Fibroblast of skin of back (primary cell): Measurements from ENCODE around the gene MCTP1.

ENCODE experiments used
- DNase-seq: peaks from one replicate; pipeline ENCODE4 v3.0.0-alpha.2; 2013

Gene MCTP1

GRCh38 chr5:94750681-94751080 is 534.2 kb downstream of the MCTP1 start:
- DNase-seq, result no peak

DNA sequence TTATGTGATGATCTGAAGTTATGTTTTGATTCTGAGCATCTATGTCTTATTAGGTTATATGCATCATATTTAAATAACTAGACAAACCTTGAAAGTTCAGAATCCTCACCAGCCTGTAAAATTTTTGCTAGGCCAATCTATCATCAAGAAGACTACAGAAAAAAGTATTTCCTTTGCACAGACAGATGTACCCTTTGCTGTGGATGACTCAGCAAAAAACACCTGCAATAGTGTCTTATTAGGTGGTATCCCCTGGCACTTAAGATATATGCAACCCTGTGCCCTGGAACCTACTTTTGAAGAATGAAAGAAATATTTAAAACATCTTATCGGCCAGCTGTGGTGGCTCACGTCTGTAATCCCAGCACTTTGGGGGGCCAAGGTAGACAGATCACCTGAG is 535.9 kb downstream of the MCTP1 start:
- DNase-seq, result no peak

- DNase-seq, result no peak
Observed at GRCh38 chr5:94748212-94748611, 536.7 kb downstream of the MCTP1 start.

DNA sequence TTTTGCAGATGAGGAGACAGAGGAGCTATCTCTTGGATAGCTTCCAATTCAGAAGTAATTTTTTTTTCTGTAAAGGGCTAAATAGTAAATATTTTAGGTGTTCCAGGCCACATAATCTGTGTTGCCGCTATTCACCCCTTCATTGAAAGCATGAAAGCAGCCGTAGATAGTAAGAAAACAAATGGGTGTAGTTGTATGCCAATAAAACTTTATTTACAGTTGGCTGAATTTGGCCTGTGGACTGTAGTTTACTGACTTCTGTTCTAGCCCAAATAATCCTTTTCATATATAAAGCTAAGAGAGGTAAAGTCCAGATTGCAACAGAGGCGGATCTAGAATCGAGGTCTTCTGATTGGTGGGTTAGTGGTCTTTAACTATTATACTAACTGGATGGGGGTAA is 537.5 kb downstream of the MCTP1 start:
- DNase-seq, result no peak

GRCh38 chr5:94746731-94747124 is 538.2 kb downstream of the MCTP1 start:
- DNase-seq, result no peak

GRCh38 chr5:94745786-94746730 is 538.8 kb downstream of the MCTP1 start:
- DNase-seq, result no peak

- DNase-seq, result no peak
Observed at GRCh38 chr5:94744906-94745305, 540.0 kb downstream of the MCTP1 start.

DNA sequence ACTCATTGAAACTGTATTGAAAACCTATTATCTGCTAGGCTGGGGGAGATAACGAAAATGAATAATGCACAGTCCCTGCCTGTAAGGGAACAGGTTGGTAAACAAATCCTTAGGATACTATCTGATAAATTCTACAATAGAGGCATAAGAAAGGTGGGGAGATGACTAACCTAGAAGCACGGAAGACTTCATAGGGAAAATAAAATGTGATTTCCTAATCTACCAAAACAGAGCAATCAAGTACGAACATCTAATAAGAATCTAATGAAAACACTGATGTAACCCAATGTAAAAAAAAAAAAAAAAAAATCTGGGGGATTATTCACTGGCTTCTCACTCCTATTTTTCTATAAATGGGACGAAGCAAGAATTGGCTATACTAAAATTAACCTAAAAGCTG is 542.0 kb downstream of the MCTP1 start:
- no peak for DNase-seq

GRCh38 chr5:94740286-94740685 is 544.6 kb downstream of the MCTP1 start:
- no peak for DNase-seq

DNA sequence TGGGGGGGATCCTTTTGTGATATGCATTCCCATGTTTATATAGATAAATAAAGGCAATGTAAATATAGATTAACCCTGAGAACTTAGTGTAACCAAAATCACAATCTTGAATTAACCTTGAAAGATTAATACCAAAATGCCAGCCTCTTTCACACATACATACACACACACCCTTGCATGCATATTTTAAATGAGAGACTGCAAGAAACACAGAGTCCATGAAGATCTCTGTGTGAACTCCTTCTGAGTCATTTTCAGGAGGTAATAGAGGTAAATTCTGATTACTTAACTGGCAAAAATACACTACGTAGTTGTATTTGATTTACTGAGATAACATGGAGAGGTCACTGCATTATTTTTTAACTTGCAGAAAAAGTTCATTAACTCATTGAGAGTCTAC is 548.4 kb downstream of the MCTP1 start:
- DNase-seq, result no peak

- no peak for DNase-seq
Observed at GRCh38 chr5:94731471-94731870, 553.4 kb downstream of the MCTP1 start.

DNA sequence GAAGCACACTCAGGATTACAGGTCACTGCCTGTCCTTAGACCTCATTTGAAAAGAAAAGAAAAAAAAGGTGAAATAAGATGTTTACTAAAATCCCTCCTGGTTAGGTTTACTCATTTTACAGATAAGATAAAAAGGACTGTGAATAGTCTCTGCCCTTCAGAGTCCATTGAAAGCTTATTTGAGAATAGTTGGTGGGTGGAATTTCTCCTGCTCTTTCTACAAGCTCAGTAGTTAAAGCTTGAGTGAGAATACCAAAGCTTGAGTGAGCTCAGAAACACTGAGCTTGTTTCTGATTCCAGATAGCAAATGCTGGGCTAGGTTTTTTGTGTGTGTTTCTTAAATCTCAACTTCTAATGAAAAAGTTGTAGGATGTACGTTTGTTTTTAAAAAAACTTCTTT is 559.8 kb downstream of the MCTP1 start:
- DNase-seq, result no peak

- no peak for DNase-seq
Observed at GRCh38 chr5:94715768-94716167, 569.1 kb downstream of the MCTP1 start.

DNA sequence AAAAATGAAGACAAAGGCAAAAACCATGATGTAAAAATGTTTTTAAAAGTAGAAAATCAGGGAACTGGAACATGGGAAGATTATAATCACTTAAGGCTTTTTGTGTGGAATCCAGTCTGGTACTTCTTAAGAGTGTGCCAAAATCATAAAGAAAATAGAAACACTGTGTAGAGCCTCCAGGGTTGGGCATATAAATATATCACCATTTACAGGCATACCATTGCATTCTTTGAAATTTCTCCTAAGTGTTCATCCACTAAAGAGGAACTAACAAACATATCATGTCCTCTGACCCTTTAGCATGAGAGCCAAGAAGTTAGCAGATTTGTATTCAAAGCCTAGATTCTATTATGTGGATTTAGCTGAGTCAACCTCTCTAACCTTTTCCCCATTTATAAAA is 573.1 kb downstream of the MCTP1 start:
- DNase-seq, result no peak

DNA sequence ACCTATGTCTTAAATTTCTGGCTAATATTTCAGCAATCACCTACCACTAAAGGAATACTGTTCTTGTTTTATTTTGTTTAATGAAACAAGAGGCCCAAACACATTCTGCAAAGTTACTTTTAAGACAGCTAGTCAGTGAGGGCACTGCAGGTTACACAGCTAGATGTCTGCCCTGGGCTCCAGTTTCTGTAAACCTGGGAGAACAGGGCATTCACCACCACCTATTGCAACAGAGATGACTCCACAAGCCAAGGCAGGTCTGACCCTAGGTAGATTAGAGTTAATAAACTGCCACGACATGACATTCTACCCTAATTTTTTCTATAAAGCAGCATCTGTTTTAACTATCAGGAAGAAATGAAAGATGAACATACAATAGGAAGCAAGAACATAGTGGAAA is 575.6 kb downstream of the MCTP1 start:
- DNase-seq, result no peak

DNA sequence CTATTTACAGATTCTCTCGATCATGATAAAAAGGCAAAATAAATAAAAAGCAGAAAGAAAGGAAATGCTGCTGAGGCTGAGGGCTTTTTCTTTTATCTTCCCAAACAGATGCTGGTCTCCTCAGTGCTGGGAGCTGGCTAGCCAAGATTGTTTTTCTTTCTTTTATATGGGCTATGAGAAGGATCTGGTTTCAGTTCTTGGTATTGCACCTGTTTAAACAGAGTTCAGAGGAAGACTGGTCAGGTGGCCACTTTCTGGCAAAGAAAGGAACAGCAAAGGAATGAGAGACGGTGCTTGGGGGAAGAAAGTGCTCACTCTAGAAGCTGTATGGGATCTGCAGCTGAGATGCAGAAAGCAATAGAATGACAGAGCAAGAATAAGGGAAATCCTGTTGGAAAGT is 577.5 kb downstream of the MCTP1 start:
- DNase-seq, result no peak

- no peak for DNase-seq
Observed at GRCh38 chr5:94705427-94705826, 579.5 kb downstream of the MCTP1 start.

DNA sequence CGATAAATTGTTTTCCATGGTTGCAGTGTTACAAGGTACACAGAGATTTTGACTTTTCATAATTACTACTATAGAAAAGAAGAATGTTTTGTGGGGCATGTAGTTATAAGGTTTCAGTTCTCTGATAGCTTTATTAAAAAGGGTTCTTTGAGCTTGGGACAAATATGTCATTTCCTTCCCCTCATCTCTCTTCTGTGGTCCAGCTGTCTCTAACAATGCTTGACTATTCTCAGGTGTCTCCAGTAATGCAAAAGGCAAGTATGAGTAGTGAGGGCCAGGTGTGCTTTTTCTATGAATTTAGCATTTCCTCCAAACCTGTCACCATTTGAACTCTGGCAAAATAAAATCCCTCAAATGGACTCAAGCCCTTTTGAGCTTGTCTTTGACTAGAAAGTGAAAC is 582.2 kb downstream of the MCTP1 start:
- DNase-seq, result no peak

DNA sequence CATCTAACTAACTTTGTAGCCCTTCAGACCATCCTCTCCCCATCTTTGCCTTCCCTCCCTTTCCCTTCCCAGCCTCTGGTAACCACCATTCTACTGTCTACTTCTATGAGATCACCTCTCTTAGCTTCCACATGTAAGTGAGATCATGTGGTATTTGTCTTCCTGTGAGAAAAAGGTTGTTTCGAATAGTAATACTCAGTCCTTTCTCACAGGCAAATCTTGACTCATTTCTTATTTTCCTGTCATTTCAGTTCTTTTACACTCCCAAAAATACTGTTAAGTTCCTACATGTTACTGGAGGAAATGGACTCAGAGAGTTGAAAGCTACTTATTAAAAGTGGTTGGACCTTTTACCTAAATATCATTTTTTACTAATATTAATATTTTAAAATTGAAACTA is 584.3 kb downstream of the MCTP1 start:
- DNase-seq, result no peak

DNA sequence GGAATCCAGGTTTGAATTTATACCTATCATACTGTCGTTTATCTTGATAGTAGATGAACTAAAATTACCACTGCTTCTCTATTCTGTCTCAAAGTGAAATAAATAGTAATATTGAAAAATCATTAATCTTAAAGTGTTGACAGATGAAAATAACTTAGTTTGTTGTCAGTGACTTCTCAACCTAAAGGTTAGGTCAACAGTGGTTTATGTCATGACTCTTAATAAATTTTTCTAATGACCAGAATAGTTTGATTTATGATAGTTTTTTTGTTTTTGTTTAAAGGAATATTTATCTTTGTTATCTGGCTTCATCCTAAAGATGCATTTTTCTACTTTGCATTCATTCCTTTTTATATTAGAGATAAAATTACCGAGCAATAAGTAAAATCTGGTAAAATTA is 585.3 kb downstream of the MCTP1 start:
- DNase-seq, result no peak

DNA sequence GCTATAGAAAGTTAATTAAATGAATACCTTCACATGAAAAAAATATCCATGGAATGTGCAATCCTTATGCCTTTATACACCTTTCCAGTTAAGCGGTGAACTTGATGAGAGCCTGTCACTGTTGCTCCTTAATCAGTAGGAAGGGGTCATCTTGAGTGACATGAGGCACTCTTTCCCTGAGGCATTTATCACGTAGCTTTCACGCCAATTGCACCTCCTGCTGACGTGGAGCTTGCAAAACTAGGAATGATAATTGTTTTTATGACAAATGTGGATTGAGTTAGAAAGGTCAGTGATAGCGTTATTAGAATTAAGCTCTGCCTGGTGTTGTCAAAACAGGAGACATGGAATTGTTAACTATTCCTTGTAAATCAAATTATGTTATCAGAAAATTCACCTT is 586.7 kb downstream of the MCTP1 start:
- no peak for DNase-seq

DNA sequence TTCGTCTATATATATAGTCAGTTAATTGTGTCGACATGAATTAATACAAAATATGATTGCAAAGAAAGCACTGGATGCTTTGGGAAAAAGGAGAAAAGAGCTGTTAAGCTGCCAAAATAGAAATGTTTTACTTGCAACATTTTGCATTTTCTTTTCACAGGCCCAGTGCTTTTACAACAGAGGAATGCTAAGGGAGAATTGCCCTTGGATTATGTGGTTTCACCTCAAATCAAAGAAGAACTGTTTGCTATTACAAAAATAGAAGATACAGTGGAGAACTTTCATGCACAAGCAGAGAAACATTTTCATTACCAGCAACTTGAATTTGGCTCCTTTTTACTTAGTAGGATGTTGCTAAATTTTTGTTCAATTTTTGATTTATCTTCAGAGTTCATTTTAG is 590.2 kb downstream of the MCTP1 start:
- no peak for DNase-seq

- DNase-seq, result no peak
Observed at GRCh38 chr5:94693845-94694370, 591.0 kb downstream of the MCTP1 start.

DNA sequence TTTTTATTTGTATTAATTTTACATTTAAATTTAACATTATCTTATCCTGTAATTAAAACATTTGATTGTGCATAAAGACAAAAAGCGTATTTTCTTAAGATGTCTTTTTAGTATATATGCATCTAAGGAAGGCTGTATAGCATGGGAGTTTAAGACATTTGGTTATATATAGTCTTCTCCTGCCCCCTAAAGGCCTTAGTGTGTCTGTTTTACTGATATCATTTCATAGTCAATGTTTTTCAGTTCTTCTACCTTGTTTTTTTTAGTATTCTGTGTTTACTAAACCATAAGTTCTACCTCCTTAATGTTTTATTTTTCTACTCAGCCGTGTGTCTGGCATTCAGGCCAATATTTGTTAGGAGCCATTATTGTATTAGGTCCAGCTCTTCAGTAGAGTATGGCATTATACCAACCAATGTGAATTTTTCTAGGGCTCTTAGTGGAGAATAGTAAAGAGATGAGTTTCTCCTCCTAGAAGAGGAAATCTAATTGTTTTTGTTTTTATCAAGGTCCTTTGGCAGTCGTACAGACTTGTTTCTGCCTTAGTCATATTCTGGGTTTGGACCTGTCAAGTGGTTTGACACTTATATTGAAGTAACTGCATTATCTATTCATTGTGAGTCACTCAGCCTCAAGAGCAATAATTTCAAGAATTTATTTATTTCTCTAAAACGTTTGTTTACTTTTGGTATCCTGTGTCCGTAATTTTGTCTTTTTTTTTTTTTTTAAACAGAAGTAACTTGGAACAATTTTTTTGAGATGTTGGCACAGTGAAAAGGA is 591.7 kb downstream of the MCTP1 start:
- DNase-seq, result peak; percentile 84
